Measurements from ENCODE around the gene ADAMTS12. TPM values are rescaled to one million over a fixed set of nuclear protein-coding genes. Genes with fewer than 3 reads are reported as not detected.

Gene ADAMTS12
- total and polyA plus RNA-seq, 2 experiments from 2014 or later = 9.1 to 17.1 TPM

DNA sequence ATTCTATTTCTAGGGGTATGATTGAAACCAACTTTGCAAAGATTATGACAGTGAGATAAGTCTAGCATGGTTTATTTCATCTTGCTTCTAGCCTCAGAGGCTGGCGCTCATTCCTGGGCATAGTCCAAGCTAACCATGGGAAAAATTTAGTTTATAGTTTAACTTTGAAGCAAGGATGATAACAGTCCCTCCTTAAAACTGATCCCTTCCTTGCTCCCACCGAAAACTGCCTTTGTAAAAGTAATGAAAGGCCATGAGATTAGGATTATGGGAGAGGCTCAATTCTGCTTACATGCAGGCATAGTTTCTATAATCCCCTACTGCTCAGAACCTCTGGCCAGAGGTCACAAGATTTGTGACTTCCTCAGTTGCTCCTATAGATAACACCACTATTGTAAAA, 375.4 kb downstream of the ADAMTS12 start:
- no peaks in the 10 kb centered on the region for H3F3A ChIP-seq (replicated peaks; ENCODE audit: low read depth)
- no peak overlapping the region for H2AFZ ChIP-seq
- H3K27ac Mint-ChIP-seq = no peak overlapping the region
- TF ChIP-seq ZNF114 (CRISPR knock-in tag; IDR thresholded peaks at IDR 0.05) = no peak
- TF ChIP-seq NANOG (IDR thresholded peaks at IDR 0.05; ENCODE audit: borderline replicate concordance) = no peak
- TF ChIP-seq ZNF331 (CRISPR knock-in tag; IDR thresholded peaks at IDR 0.05; ENCODE audit: low read depth) = no peak
- TF ChIP-seq EZH2phosphoT487 (IDR thresholded peaks at IDR 0.05; ENCODE audit: unreplicated experiment) = no peak
- TF ChIP-seq, protein P1, sequence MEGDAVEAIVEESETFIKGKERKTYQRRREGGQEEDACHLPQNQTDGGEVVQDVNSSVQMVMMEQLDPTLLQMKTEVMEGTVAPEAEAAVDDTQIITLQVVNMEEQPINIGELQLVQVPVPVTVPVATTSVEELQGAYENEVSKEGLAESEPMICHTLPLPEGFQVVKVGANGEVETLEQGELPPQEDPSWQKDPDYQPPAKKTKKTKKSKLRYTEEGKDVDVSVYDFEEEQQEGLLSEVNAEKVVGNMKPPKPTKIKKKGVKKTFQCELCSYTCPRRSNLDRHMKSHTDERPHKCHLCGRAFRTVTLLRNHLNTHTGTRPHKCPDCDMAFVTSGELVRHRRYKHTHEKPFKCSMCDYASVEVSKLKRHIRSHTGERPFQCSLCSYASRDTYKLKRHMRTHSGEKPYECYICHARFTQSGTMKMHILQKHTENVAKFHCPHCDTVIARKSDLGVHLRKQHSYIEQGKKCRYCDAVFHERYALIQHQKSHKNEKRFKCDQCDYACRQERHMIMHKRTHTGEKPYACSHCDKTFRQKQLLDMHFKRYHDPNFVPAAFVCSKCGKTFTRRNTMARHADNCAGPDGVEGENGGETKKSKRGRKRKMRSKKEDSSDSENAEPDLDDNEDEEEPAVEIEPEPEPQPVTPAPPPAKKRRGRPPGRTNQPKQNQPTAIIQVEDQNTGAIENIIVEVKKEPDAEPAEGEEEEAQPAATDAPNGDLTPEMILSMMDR (conservative IDR thresholded peaks at IDR 0.05; ENCODE audit: low read depth in 2 of 2) = no peak
- no peak for TF ChIP-seq EZH2 (IDR thresholded peaks at IDR 0.05; ENCODE audit: low read depth, unreplicated experiment)
- no peak for TF ChIP-seq CREB1 (CRISPR knock-in tag; IDR thresholded peaks at IDR 0.05; ENCODE audit: low read depth)
- no peak for TF ChIP-seq POLR2AphosphoS5 (IDR thresholded peaks at IDR 0.05; ENCODE audit: low read depth)
- TF ChIP-seq JUNB (IDR thresholded peaks at IDR 0.05; ENCODE audit: unreplicated experiment) = no peak
- TF ChIP-seq, protein P2, sequence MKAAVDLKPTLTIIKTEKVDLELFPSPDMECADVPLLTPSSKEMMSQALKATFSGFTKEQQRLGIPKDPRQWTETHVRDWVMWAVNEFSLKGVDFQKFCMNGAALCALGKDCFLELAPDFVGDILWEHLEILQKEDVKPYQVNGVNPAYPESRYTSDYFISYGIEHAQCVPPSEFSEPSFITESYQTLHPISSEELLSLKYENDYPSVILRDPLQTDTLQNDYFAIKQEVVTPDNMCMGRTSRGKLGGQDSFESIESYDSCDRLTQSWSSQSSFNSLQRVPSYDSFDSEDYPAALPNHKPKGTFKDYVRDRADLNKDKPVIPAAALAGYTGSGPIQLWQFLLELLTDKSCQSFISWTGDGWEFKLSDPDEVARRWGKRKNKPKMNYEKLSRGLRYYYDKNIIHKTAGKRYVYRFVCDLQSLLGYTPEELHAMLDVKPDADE (IDR thresholded peaks at IDR 0.05) = no peak
- TF ChIP-seq, protein P3, sequence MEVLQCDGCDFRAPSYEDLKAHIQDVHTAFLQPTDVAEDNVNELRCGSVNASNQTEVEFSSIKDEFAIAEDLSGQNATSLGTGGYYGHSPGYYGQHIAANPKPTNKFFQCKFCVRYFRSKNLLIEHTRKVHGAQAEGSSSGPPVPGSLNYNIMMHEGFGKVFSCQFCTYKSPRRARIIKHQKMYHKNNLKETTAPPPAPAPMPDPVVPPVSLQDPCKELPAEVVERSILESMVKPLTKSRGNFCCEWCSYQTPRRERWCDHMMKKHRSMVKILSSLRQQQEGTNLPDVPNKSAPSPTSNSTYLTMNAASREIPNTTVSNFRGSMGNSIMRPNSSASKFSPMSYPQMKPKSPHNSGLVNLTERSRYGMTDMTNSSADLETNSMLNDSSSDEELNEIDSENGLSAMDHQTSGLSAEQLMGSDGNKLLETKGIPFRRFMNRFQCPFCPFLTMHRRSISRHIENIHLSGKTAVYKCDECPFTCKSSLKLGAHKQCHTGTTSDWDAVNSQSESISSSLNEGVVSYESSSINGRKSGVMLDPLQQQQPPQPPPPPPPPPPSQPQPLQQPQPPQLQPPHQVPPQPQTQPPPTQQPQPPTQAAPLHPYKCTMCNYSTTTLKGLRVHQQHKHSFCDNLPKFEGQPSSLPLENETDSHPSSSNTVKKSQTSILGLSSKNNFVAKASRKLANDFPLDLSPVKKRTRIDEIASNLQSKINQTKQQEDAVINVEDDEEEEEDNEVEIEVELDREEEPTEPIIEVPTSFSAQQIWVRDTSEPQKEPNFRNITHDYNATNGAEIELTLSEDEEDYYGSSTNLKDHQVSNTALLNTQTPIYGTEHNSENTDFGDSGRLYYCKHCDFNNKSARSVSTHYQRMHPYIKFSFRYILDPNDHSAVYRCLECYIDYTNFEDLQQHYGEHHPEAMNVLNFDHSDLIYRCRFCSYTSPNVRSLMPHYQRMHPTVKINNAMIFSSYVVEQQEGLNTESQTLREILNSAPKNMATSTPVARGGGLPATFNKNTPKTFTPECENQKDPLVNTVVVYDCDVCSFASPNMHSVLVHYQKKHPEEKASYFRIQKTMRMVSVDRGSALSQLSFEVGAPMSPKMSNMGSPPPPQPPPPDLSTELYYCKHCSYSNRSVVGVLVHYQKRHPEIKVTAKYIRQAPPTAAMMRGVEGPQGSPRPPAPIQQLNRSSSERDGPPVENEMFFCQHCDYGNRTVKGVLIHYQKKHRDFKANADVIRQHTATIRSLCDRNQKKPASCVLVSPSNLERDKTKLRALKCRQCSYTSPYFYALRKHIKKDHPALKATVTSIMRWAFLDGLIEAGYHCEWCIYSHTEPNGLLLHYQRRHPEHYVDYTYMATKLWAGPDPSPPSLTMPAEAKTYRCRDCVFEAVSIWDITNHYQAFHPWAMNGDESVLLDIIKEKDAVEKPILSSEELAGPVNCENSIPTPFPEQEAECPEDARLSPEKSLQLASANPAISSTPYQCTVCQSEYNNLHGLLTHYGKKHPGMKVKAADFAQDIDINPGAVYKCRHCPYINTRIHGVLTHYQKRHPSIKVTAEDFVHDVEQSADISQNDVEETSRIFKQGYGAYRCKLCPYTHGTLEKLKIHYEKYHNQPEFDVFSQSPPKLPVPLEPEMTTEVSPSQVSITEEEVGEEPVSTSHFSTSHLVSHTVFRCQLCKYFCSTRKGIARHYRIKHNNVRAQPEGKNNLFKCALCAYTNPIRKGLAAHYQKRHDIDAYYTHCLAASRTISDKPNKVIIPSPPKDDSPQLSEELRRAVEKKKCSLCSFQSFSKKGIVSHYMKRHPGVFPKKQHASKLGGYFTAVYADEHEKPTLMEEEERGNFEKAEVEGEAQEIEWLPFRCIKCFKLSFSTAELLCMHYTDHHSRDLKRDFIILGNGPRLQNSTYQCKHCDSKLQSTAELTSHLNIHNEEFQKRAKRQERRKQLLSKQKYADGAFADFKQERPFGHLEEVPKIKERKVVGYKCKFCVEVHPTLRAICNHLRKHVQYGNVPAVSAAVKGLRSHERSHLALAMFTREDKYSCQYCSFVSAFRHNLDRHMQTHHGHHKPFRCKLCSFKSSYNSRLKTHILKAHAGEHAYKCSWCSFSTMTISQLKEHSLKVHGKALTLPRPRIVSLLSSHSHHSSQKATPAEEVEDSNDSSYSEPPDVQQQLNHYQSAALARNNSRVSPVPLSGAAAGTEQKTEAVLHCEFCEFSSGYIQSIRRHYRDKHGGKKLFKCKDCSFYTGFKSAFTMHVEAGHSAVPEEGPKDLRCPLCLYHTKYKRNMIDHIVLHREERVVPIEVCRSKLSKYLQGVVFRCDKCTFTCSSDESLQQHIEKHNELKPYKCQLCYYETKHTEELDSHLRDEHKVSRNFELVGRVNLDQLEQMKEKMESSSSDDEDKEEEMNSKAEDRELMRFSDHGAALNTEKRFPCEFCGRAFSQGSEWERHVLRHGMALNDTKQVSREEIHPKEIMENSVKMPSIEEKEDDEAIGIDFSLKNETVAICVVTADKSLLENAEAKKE (CRISPR knock-in tag; IDR thresholded peaks at IDR 0.05) = no peak
- no peak for TF ChIP-seq STAT1 (IDR thresholded peaks at IDR 0.05; ENCODE audit: unreplicated experiment)
- TF ChIP-seq, protein P4, sequence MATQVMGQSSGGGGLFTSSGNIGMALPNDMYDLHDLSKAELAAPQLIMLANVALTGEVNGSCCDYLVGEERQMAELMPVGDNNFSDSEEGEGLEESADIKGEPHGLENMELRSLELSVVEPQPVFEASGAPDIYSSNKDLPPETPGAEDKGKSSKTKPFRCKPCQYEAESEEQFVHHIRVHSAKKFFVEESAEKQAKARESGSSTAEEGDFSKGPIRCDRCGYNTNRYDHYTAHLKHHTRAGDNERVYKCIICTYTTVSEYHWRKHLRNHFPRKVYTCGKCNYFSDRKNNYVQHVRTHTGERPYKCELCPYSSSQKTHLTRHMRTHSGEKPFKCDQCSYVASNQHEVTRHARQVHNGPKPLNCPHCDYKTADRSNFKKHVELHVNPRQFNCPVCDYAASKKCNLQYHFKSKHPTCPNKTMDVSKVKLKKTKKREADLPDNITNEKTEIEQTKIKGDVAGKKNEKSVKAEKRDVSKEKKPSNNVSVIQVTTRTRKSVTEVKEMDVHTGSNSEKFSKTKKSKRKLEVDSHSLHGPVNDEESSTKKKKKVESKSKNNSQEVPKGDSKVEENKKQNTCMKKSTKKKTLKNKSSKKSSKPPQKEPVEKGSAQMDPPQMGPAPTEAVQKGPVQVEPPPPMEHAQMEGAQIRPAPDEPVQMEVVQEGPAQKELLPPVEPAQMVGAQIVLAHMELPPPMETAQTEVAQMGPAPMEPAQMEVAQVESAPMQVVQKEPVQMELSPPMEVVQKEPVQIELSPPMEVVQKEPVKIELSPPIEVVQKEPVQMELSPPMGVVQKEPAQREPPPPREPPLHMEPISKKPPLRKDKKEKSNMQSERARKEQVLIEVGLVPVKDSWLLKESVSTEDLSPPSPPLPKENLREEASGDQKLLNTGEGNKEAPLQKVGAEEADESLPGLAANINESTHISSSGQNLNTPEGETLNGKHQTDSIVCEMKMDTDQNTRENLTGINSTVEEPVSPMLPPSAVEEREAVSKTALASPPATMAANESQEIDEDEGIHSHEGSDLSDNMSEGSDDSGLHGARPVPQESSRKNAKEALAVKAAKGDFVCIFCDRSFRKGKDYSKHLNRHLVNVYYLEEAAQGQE (IDR thresholded peaks at IDR 0.05; ENCODE audit: unreplicated experiment) = no peak
- no peaks in the 10 kb centered on the region for H3K4me1 ChIP-seq (ENCODE audit: insufficient read depth)
- H3K27me3 Mint-ChIP-seq (ENCODE audit: insufficient read depth, low read depth, poor library complexity) = peaks cover 4% of the 10 kb centered on the region
- no peak overlapping the region for H3K4me3 ChIP-seq
- H4K20me1 ChIP-seq (replicated peaks; ENCODE audit: insufficient read depth) = no peaks in the 10 kb centered on the region
- no peaks in the 10 kb centered on the region for H3K27me3 ChIP-seq (ENCODE audit: insufficient read depth)
- no peak overlapping the region for H3K4me2 ChIP-seq
- H3K36me3 Mint-ChIP-seq (ENCODE audit: low read depth) = peaks cover 12% of the 10 kb centered on the region; the same call in 2 of the 3 replicates
- H3K4me1 Mint-ChIP-seq = no peaks in the 10 kb centered on the region; the same call in 2 of the 3 replicates
- no peaks in the 10 kb centered on the region for H3K36me3 ChIP-seq (ENCODE audit: insufficient read depth)
- H3K79me2 ChIP-seq (replicated peaks; ENCODE audit: insufficient read depth) = no peaks in the 10 kb centered on the region
- ATAC-seq (no peak), DNase-seq (ENCODE audit: low spot score) (no peak)
- H3K9me3 Mint-ChIP-seq = peaks cover 20% of the 10 kb centered on the region
- peaks cover 3% of the 10 kb centered on the region; the same call in 1 of the 2 replicates for H3K9me2 ChIP-seq (ENCODE audit: insufficient read depth)
- H3K27ac ChIP-seq (ENCODE audit: low read depth) = no peak overlapping the region
- H3K4me3 Mint-ChIP-seq = no peak overlapping the region

Data from GM23338 (cell line).